ENCODE measurements around the gene LDAH. TPM values are rescaled to one million over a fixed set of nuclear protein-coding genes. Genes with fewer than 3 reads are reported as not detected.

LDAH gene
- total and polyA plus RNA-seq, 2 experiments from 2014 or later, result 12.1 to 37.5 TPM

- no peak for TF ChIP-seq ETS1 (IDR thresholded peaks at IDR 0.05)
- TF ChIP-seq POLR2AphosphoS5 (IDR thresholded peaks at IDR 0.05; ENCODE audit: low read depth), result no peak
- no peak for TF ChIP-seq EZH2phosphoT487 (IDR thresholded peaks at IDR 0.05; ENCODE audit: unreplicated experiment)
- no peak for TF ChIP-seq JUNB (IDR thresholded peaks at IDR 0.05; ENCODE audit: unreplicated experiment)
These were observed 120.3 kb downstream of the LDAH start (continued) for GRCh38 chr2:20702563-20702962.

- DNase-seq (ENCODE audit: low spot score) (no peak), ATAC-seq (no peak)
- Mint-ChIP-seq H3K27ac (no peak overlapping the region), H3K4me3 (no peak overlapping the region), H3K27me3 (ENCODE audit: insufficient read depth, low read depth, poor library complexity) (no peaks in the 10 kb centered on the region), H3K36me3 (ENCODE audit: low read depth) (no peaks in the 10 kb centered on the region), H3K9me3 (no peaks in the 10 kb centered on the region), H3K4me1 (no peaks in the 10 kb centered on the region)
- Histone ChIP-seq H3K36me3 (ENCODE audit: insufficient read depth) (no peaks in the 10 kb centered on the region), H3K79me2 (replicated peaks; ENCODE audit: insufficient read depth) (no peaks in the 10 kb centered on the region), H3K4me2 (no peak overlapping the region), H3F3A (replicated peaks; ENCODE audit: low read depth) (no peaks in the 10 kb centered on the region), H3K4me3 (no peak overlapping the region), H3K9me2 (ENCODE audit: insufficient read depth) (no peaks in the 10 kb centered on the region), H3K27me3 (ENCODE audit: insufficient read depth) (no peaks in the 10 kb centered on the region), H3K27ac (ENCODE audit: low read depth) (no peak overlapping the region), H2AFZ (no peak overlapping the region), H3K4me1 (ENCODE audit: insufficient read depth) (no peaks in the 10 kb centered on the region), H4K20me1 (replicated peaks; ENCODE audit: insufficient read depth) (no peaks in the 10 kb centered on the region; the same call in 1 of the 2 replicates)
- TF ChIP-seq ETS1 (IDR thresholded peaks at IDR 0.05) (no peak), REST (IDR thresholded peaks at IDR 0.05; ENCODE audit: unreplicated experiment) (no peak), EZH2phosphoT487 (IDR thresholded peaks at IDR 0.05; ENCODE audit: unreplicated experiment) (no peak), ZNF462 (CRISPR knock-in tag; IDR thresholded peaks at IDR 0.05) (no peak), EZH2 (IDR thresholded peaks at IDR 0.05; ENCODE audit: low read depth, unreplicated experiment) (no peak), NANOG (IDR thresholded peaks at IDR 0.05; ENCODE audit: borderline replicate concordance) (no peak), ZNF114 (CRISPR knock-in tag; IDR thresholded peaks at IDR 0.05) (no peak), JUNB (IDR thresholded peaks at IDR 0.05; ENCODE audit: unreplicated experiment) (no peak), CTCF (conservative IDR thresholded peaks at IDR 0.05; ENCODE audit: low read depth in 2 of 2) (no peak)
These were observed 123.8 kb downstream of the LDAH start for GRCh38 chr2:20698916-20699613.

Data from GM23338 (cell line).